ENCODE results near the gene MAGI2. TPM values are rescaled to one million over a fixed set of nuclear protein-coding genes. Genes with fewer than 3 reads are reported as not detected.

MAGI2 gene
- total RNA-seq, 1 donor from 2014 or later = 5.8 TPM

GRCh38 chr7:79227044-79227443 is 226.4 kb downstream of the MAGI2 start:
- Mint-ChIP-seq H3K9me3 (ENCODE audit: low read depth) (no peaks in the 10 kb centered on the region), H3K4me1 (ENCODE audit: low read depth) (no peaks in the 10 kb centered on the region), H3K27ac (ENCODE audit: unreplicated experiment) (no peak overlapping the region), H3K27me3 (ENCODE audit: low read depth) (no peaks in the 10 kb centered on the region), H3K36me3 (ENCODE audit: low read depth) (no peaks in the 10 kb centered on the region), H3K4me3 (ENCODE audit: unreplicated experiment) (no peak overlapping the region)
- no peak for DNase-seq (ENCODE audit: low spot score)
- TF ChIP-seq, protein P1, sequence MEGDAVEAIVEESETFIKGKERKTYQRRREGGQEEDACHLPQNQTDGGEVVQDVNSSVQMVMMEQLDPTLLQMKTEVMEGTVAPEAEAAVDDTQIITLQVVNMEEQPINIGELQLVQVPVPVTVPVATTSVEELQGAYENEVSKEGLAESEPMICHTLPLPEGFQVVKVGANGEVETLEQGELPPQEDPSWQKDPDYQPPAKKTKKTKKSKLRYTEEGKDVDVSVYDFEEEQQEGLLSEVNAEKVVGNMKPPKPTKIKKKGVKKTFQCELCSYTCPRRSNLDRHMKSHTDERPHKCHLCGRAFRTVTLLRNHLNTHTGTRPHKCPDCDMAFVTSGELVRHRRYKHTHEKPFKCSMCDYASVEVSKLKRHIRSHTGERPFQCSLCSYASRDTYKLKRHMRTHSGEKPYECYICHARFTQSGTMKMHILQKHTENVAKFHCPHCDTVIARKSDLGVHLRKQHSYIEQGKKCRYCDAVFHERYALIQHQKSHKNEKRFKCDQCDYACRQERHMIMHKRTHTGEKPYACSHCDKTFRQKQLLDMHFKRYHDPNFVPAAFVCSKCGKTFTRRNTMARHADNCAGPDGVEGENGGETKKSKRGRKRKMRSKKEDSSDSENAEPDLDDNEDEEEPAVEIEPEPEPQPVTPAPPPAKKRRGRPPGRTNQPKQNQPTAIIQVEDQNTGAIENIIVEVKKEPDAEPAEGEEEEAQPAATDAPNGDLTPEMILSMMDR (IDR thresholded peaks at IDR 0.05) = no peak

GRCh38 chr7:79221211-79221610 is 232.3 kb downstream of the MAGI2 start:
- Mint-ChIP-seq H3K27ac (ENCODE audit: unreplicated experiment) (no peak overlapping the region), H3K9me3 (ENCODE audit: low read depth) (no peaks in the 10 kb centered on the region), H3K4me3 (ENCODE audit: unreplicated experiment) (no peak overlapping the region), H3K4me1 (ENCODE audit: low read depth) (no peaks in the 10 kb centered on the region), H3K36me3 (ENCODE audit: low read depth) (no peaks in the 10 kb centered on the region), H3K27me3 (ENCODE audit: low read depth) (no peaks in the 10 kb centered on the region)
- TF ChIP-seq, protein P1 (IDR thresholded peaks at IDR 0.05) = no peak
- no peak for DNase-seq (ENCODE audit: low spot score)

- DNase-seq (ENCODE audit: low spot score) = no peak
- Mint-ChIP-seq H3K9me3 (ENCODE audit: low read depth) (no peaks in the 10 kb centered on the region), H3K36me3 (ENCODE audit: low read depth) (no peaks in the 10 kb centered on the region), H3K4me1 (ENCODE audit: low read depth) (no peaks in the 10 kb centered on the region), H3K4me3 (ENCODE audit: unreplicated experiment) (no peak overlapping the region), H3K27ac (ENCODE audit: unreplicated experiment) (no peak overlapping the region), H3K27me3 (ENCODE audit: low read depth) (no peaks in the 10 kb centered on the region)
- TF ChIP-seq, protein P1 (IDR thresholded peaks at IDR 0.05) = no peak
These were observed 235.4 kb downstream of the MAGI2 start for GRCh38 chr7:79217976-79218626.

GRCh38 chr7:79217468-79217867 is 236.0 kb downstream of the MAGI2 start:
- TF ChIP-seq, protein P1 (IDR thresholded peaks at IDR 0.05) = no peak
- Mint-ChIP-seq H3K4me1 (ENCODE audit: low read depth) (no peaks in the 10 kb centered on the region), H3K36me3 (ENCODE audit: low read depth) (no peaks in the 10 kb centered on the region), H3K4me3 (ENCODE audit: unreplicated experiment) (no peak overlapping the region), H3K27ac (ENCODE audit: unreplicated experiment) (no peak overlapping the region), H3K27me3 (ENCODE audit: low read depth) (no peaks in the 10 kb centered on the region), H3K9me3 (ENCODE audit: low read depth) (no peaks in the 10 kb centered on the region)
- DNase-seq (ENCODE audit: low spot score) = no peak

DNA sequence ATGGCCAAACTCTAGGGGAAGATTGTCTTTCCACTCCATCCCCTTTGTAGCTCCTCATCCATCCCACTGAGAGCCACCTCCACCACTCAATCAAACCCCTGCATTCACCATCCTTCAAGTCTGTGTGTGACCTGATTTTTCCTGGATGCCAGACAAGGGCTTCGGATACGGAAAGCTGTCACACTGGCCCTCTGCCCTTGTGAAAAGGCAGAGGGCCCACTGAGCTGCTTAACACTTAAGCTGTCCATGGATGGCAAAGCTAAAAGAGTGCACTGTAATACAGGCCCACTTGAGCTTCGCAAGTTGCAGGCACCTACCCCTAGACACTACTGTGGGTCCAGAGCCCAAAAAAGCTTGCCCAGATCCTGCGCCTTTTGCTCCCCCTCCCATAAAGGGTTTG is 237.2 kb downstream of the MAGI2 start:
- TF ChIP-seq, protein P1 (IDR thresholded peaks at IDR 0.05) = no peak
- Mint-ChIP-seq H3K27me3 (ENCODE audit: low read depth) (no peaks in the 10 kb centered on the region), H3K4me3 (ENCODE audit: unreplicated experiment) (no peak overlapping the region), H3K27ac (ENCODE audit: unreplicated experiment) (no peak overlapping the region), H3K4me1 (ENCODE audit: low read depth) (no peaks in the 10 kb centered on the region), H3K36me3 (ENCODE audit: low read depth) (no peaks in the 10 kb centered on the region), H3K9me3 (ENCODE audit: low read depth) (no peaks in the 10 kb centered on the region)
- DNase-seq (ENCODE audit: low spot score) = no peak

Measured in chondrocyte (in vitro differentiated cells).